ENCODE measurements around the gene LRRC25.
"Not testable (repeated sequence)": the region's sequence is repeated elsewhere in the genome, so short reads cannot be mapped to it uniquely, and the experiment has no call there.

LRRC25 gene

DNA sequence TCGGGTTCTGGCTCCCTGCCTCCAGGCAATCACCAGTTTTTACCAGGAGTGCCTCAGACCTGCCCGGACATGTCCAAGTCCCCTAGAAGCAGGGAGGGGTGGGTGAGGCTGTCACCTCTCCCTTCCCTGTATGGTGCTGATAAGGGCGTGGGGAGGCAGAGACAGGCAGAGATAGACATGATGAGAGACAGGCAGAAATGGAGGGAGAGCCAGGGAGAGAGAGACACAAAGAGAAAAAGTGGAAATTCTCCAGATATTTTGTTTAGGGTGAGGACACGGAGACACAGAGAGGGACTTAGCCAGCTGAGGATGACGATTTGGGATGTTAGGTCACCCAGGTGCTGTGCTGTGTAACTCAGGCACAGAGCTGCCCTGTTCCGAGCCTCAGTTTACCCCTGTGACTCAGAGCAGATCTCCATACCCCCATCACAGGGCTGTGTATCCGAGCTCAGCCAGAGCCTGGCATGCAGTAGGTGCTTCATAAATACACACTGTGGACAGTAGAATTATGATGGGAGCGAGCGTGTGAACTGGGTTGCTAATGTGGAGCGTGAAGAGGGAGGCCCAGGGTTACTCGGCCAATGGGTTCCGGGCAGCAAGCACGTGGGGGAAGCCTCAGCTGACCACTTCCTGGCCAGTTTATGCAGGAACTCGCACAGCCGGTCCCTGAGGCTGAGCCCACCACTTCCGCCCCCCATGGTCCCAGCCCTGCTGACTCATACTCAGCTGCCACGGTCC is 23.4 kb downstream of the LRRC25 start:
- DNase-seq: peak; percentile 32 to 49

DNA sequence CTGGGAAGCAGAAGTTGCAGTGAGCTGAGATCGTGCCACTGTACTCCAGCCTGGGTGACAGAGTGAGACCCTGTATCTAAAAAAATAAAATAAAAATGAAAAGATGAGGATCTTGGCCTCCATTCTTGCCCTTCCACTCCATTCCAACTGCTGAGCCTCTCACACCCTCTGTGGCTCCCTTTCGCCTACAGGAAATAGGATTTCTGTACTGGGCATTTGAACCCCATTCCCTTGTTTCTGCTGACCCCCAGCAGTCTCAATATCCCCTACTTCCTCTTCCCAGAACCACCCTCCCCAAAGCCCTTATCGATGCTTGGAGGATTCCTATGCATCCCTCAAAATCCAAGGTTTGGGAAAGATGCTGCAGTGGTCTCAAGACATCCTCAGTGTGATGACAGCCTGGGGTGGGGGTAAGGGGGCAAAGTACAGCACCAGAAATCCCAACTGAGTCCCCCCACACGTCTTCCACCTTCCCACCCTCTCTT is 24.0 kb downstream of the LRRC25 start:
- no peak for DNase-seq

DNA sequence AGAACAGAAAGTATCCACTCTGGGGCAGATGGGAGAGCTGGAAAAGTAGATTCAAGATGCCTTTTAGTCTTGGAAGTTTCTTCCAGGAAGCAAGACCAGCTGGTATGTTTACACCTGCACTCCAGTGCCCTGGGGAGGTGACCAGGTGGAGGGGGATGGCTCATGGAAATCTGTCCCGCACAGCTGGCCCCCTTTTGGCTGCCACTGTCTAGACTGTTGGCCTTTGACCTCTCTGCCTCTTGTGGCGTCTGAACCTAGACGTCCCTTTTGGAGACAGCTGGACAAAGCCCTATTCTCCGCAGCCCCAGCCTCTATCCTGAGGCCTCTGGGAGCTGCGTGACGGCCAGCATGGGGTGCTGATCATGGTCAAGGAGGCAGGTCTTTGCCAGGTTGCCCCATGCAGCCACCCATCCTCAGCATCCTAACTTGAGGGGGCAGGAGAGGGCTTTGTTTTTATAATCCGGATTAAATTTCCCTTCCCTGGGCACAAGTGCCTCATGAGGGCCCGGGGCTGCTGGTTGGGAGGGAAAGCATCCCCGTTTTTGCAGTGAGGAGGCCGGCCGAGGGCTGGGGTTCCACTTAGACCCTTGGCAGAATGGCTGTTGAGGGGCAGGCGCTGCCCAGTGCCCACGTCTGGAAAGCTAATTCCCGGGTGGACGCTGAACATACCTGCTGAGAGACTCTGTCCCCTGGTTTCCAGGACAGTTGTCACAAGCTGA is 28.8 kb downstream of the LRRC25 start:
- no peak for DNase-seq

GRCh38 chr19:18366021-18366435 is 31.4 kb downstream of the LRRC25 start:
- no peak for DNase-seq

DNA sequence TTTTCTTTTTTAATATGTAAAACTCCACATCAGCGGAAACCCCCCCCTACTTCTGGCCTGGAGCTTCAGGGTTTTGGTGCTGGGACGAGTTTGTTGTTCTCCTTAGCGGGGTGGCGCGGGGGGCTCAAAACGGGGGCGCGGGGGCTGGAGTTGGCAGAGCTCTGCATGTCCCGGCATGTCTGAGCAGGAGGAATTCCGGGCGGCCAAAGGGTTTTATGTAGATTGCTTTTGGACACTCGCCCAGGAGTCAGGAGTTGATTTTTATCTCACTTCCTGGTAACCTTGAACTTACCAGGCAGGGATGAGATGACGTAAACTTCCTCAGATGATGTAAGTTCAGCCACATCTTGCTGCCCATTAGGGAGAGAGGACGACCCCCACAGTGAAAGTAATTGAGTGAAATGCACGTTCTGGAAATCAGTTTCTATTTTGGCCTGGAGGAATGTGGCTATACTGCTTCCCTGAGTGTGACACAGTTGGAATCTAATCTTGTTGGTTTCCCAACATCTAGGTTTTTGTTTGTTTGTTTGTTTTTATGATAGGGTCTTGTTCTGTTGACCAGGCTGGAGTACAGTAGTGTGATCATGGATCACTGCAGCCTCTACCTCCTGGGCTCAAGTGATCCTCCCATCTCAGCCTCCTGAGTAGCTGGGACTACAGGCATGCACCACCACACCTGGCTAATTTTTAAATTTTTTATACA is 32.4 kb downstream of the LRRC25 start:
- no peak for DNase-seq

DNA sequence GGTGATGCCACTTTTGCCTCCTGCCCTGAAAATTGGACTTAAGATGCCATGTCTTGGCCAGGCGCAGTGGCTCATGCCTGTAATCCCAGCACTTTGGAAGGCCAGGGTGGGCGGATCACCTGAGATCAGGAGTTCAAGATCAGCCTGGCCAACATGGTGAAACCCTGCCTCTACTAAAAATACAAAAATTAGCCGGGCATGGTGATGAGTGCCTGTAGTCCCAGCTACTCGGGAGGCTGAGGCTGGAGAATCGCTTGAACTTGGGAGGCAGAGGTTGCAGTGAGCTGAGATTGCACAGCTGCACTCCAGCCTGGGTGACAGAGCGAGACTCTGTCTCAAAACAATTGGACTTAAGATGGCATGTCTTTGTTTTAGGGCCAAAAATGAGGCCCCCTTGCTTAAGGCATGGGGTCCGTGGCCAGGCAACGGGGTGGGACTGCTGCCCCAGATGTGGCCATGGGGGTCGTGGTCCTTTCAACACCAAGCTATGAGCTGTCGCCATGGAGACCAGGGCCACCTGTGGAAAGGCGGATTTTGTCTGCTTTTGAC is 33.1 kb downstream of the LRRC25 start:
- DNase-seq: not testable (repeated sequence)

DNA sequence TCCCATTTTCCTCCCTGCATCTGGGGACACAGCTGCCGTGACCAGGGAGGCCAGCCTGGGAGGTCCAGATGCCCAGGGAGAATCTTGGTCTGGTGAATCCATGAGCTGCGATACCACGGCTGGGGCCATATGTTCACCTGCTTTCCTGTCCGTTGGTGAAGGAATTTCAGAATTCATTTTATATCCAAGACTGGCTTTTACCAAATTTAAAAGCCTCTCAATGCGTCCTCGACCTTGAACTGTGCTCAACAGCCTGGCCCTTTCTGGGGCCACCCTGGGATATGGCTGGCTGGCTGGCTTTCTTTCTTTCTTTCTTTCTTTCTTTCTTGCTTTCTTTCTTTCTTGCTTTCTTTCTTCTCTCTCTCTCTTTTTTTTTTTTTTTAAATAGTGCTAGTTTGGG is 33.6 kb downstream of the LRRC25 start:
- no peak for DNase-seq

- no peak for DNase-seq
Measured at GRCh38 chr19:18362934-18363542, 34.4 kb downstream of the LRRC25 start.

DNA sequence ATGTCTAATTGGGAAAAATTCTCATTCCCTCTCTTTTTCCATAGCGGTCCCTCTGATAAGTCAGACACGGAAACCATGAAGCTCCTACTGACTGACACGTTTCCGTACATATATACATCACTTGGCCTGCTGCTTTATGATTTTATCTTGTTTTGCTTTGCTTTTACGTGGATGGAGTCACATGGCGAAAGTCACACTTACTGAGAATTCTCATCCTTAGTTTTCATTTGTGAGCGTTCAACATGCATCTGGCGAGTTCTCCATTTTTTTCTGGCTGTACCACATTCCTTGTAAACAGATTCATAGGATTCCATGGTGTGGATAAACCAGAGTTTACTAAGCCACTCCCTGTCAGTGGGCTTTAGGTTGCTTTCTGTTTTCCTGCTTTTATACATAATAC is 35.8 kb downstream of the LRRC25 start:
- no peak for DNase-seq

DNA sequence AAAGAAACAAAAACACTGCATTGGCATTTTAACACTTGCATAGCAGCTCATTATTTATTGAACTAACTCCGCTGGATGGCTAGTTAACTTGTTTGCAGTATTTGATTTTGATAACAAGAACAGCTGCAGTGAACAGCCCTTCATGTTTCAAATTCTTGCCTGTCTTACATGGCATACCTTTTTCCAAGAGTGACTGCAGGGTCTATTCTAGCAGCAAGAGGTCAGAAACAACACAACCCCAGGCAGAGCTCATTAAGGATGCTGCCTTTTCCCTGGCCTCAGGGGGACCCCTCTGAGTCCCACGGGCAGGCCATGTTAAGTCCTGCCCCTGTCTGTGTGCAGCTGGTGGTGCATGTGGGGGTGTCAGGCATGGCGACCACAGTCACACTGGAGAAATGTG is 40.4 kb downstream of the LRRC25 start:
- DNase-seq: no peak

DNA sequence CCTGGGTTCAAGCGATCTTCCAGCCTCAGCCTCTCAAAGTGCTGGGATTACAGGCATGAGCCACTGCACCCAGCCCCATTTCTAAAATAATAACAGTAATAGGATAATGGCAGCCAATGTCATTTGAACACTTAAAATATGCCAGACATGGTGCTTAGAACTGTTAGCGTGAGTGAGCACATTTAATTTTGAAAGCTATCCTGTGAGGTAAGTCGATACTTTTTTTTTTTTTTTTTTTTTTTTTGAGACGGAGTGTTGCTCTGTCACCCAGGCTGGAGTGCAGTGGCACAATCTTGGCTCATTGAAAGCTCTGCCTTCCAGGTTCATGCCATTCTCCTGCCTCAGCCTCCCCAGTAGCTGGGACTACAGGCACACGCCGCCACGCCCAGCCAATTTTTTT is 42.7 kb downstream of the LRRC25 start:
- DNase-seq: not testable (repeated sequence)

GRCh38 chr19:18353378-18354005 is 43.9 kb downstream of the LRRC25 start:
- DNase-seq: no peak

DNA sequence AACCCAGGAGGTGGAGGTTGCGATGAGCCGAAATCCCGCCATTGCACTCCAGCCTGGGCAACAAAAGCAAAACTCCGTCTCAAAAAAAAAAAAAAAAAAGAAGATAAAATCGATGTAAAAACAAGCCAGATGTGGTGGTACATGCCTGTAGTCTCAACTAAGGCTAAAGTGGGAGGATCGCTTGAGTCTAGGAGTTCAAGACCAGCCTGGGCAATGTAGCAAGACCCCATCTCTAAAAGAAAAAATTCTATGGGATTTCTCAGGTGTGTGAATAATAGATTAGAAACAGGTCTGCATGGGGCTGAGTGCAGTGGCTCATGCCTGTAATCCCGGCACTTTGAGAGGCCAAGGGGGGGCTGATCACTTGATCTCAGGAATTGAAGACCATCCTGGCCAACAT is 45.9 kb downstream of the LRRC25 start:
- DNase-seq: no peak

DNA sequence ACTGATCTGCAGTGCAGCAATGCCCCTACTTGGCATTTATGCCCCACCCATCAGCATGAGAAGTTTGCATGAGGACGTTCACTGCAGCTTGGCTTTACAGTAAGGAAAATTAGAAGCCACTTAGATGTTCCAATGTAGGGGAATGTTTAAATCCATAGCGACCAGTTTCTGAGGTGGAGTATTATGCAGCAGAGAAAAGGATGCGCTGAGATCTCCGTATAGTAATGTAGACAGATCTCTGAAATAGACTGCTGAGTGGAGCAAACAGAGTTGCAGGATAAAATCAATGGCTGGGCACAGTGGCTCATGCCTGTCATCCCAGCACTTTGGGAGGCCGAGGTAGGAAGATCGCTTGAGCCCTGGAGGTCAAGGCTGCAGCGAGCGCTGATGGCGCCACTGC is 46.9 kb downstream of the LRRC25 start:
- DNase-seq: no peak

- peak; percentile 30 to 49 for DNase-seq
Measured at GRCh38 chr19:18349524-18350128, 47.8 kb downstream of the LRRC25 start.

- not testable (repeated sequence) for DNase-seq
Measured at GRCh38 chr19:18348818-18349339, 48.5 kb downstream of the LRRC25 start.

GRCh38 chr19:18348171-18348570 is 49.3 kb downstream of the LRRC25 start:
- no peak for DNase-seq

DNA sequence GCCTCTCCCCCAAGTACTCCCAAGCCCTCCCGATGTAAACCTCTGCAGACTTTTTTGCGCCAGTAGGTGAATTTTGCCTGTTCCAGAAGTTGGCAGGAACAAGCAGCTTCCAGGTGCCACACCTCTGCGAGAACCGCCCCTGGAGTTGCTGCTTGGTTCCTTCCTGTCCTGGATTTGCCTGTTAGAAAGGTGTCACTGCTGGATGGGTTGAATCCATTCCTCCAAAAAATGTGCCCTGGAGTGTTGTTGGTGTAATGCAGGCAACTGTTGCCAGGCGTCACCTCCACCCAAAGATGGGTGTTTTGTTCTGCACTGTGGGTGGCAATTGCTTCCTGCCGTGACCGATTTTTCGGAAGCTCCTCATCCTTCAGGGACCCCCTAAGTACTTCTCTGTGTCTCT is 51.3 kb downstream of the LRRC25 start:
- no peak for DNase-seq

DNA sequence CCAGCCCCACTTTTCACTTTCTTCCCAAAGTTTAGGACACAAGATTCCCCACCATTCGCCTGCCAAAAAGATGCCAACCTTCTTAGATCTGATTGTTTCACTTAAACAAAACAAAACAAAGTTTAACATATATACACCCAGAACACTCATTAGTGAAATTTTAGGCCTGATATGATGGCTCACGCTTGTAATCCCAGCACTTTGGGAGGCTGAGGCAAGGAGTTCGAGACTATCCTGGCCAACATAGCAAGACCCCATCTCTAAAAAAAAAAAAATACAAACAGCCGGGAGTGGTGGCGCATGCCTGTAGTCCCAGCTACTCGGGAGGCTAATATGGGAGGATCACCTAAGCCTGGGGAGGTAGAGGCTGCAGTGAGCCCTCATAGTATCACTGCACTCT is 52.1 kb downstream of the LRRC25 start:
- no peak for DNase-seq

GRCh38 chr19:18344582-18344950 is 52.9 kb downstream of the LRRC25 start:
- no peak for DNase-seq

DNA sequence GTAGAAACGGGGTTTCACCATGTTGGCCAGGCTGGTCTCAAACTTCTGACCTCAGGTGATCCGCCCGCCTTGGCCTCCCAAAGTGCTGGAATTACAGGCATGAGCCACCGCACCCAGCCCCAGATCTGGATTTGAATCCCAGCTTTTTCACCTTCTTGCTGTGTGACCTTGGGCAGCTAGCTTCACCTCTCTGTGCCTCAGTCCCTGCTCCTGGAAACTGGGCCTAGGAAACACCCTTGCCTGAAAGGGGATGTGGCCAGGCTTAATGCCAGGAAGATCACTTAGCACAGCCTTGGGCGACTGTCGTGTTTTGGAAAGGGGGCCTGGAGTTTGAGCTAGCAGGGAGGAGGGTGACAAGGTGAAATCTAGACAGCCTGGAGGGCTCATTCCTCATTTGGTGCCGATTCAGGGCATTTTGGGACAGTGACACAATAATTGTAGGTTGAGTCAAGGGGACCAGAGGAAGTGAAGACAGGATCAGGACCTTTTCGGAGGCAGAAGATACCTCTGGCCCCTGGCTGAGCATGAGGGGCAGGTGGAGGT is 55.3 kb downstream of the LRRC25 start:
- no peak for DNase-seq
